ENCODE results near the gene SLC1A3.

The SLC1A3 gene

GRCh38 chr5:36698031-36698430, 91.6 kb downstream of the SLC1A3 start:
- Mint-ChIP-seq H3K36me3 (ENCODE audit: low read depth) (no peaks in the 10 kb centered on the region), H3K9me3 (no peaks in the 10 kb centered on the region), H3K27ac (no peak overlapping the region), H3K4me3 (no peak overlapping the region), H3K27me3 (ENCODE audit: low read depth) (peaks cover 18% of the 10 kb centered on the region), H3K4me1 (peaks cover 4% of the 10 kb centered on the region)
- TF ChIP-seq, protein P1, sequence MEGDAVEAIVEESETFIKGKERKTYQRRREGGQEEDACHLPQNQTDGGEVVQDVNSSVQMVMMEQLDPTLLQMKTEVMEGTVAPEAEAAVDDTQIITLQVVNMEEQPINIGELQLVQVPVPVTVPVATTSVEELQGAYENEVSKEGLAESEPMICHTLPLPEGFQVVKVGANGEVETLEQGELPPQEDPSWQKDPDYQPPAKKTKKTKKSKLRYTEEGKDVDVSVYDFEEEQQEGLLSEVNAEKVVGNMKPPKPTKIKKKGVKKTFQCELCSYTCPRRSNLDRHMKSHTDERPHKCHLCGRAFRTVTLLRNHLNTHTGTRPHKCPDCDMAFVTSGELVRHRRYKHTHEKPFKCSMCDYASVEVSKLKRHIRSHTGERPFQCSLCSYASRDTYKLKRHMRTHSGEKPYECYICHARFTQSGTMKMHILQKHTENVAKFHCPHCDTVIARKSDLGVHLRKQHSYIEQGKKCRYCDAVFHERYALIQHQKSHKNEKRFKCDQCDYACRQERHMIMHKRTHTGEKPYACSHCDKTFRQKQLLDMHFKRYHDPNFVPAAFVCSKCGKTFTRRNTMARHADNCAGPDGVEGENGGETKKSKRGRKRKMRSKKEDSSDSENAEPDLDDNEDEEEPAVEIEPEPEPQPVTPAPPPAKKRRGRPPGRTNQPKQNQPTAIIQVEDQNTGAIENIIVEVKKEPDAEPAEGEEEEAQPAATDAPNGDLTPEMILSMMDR (IDR thresholded peaks at IDR 0.05; ENCODE audit: unreplicated experiment in 3 of 3): no peak

DNA sequence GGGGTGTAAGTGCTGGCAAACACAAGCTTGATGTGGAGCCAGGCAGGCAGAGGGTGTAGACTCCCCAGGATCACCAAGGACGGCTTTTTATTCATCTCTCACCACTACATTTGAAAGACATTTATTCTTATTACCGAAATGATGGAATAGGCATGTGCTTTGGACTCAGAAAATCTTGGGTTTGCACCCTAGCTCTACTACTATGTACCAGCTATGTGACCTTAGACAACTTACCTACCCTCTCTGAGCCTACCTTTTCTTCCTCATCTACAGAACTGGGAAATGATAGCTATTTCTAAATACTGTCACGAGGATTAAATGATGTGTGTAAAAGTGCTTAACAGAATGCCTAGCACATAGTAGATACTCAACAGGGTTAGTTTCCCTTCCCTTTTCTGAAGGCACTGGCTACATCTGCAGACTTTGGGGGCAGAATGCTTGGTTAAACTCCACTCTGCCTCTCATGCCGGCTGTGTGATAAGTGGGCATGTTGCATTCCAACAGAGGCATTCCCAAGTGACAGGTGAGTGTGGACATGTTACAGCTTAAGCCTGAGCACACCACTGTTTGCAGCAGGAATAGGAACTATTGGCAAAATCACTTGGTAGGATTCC, 94.8 kb downstream of the SLC1A3 start:
- Mint-ChIP-seq H3K27me3 (ENCODE audit: low read depth) (peaks cover 8% of the 10 kb centered on the region), H3K4me1 (peaks cover 5% of the 10 kb centered on the region), H3K27ac (no peak overlapping the region), H3K9me3 (no peaks in the 10 kb centered on the region), H3K4me3 (no peak overlapping the region), H3K36me3 (ENCODE audit: low read depth) (no peaks in the 10 kb centered on the region)
- TF ChIP-seq, protein P1 (IDR thresholded peaks at IDR 0.05; ENCODE audit: unreplicated experiment in 3 of 3): no peak

GRCh38 chr5:36703245-36703860, 96.9 kb downstream of the SLC1A3 start:
- Mint-ChIP-seq H3K4me3 (no peak overlapping the region), H3K36me3 (ENCODE audit: low read depth) (no peaks in the 10 kb centered on the region), H3K9me3 (peaks cover 3% of the 10 kb centered on the region), H3K27me3 (ENCODE audit: low read depth) (peaks cover 8% of the 10 kb centered on the region), H3K27ac (no peak overlapping the region), H3K4me1 (peaks cover 5% of the 10 kb centered on the region)
- TF ChIP-seq, protein P1 (IDR thresholded peaks at IDR 0.05; ENCODE audit: unreplicated experiment in 3 of 3): no peak

DNA sequence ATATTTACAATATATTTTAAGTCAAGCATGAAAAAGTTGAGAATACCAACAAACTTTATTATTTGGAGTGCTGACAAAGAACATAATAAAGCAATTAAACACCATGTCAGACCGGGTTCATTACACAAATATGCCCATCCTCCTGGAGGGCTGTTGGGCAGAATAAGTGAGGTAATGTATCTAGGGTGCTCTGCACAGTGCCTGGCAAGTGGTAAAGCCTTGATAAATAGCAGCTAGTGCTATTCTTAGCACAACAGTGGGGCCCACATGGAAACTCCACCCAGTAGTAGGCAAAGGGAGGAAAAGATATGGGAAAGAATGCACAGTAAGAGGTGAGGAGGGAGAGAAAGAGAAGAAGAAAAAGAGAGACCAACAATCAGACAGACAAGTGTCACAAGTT, 97.7 kb downstream of the SLC1A3 start:
- TF ChIP-seq, protein P1 (IDR thresholded peaks at IDR 0.05; ENCODE audit: unreplicated experiment in 3 of 3): no peak
- H3K4me3 Mint-ChIP-seq: peak overlapping the region in 1 of 3 experiments; percentile 5
- no peak overlapping the region for H3K27ac Mint-ChIP-seq
- no peaks in the 10 kb centered on the region for H3K36me3 Mint-ChIP-seq (ENCODE audit: low read depth)
- peaks cover 8% of the 10 kb centered on the region for H3K27me3 Mint-ChIP-seq (ENCODE audit: low read depth)
- peaks cover 5% of the 10 kb centered on the region for H3K4me1 Mint-ChIP-seq
- peaks cover 5% of the 10 kb centered on the region for H3K9me3 Mint-ChIP-seq

GRCh38 chr5:36705055-36705454, 98.6 kb downstream of the SLC1A3 start:
- TF ChIP-seq, protein P1 (IDR thresholded peaks at IDR 0.05; ENCODE audit: unreplicated experiment in 3 of 3): no peak
- H3K4me1 Mint-ChIP-seq: peaks cover 5% of the 10 kb centered on the region
- H3K4me3 Mint-ChIP-seq: no peak overlapping the region
- H3K27ac Mint-ChIP-seq: no peak overlapping the region
- H3K36me3 Mint-ChIP-seq (ENCODE audit: low read depth): no peaks in the 10 kb centered on the region
- H3K27me3 Mint-ChIP-seq (ENCODE audit: low read depth): peaks cover 8% of the 10 kb centered on the region
- H3K9me3 Mint-ChIP-seq: peaks cover 5% of the 10 kb centered on the region

DNA sequence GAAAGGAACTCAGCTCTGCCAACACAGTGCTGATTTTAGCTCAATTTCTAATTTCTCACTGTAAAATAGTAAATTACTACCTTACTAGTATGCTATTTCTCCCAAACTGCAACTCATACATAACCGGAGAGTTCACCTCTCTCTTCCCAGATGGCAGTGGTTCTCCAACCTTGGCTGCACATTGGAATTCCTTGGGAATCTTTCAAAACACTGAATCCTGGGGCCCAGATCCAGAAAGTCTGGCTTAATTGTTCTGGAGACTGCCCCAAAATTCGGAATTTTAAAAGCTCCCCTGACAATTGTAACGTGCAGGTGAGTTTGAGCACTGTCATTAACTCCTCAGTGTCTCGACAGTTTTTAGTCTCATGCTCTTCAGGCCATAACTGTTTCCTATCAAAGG, 100.3 kb downstream of the SLC1A3 start:
- TF ChIP-seq, protein P1 (IDR thresholded peaks at IDR 0.05; ENCODE audit: unreplicated experiment in 3 of 3): no peak
- H3K27ac Mint-ChIP-seq: no peak overlapping the region
- H3K4me3 Mint-ChIP-seq: no peak overlapping the region
- peaks cover 5% of the 10 kb centered on the region for H3K9me3 Mint-ChIP-seq
- peaks cover 5% of the 10 kb centered on the region for H3K4me1 Mint-ChIP-seq
- H3K36me3 Mint-ChIP-seq (ENCODE audit: low read depth): no peaks in the 10 kb centered on the region
- peaks cover 3% of the 10 kb centered on the region for H3K27me3 Mint-ChIP-seq (ENCODE audit: low read depth)
